HG03378 (cell line): ENCODE measurements around the gene PHYHD1.
"Not testable (repeated sequence)": the region's sequence is repeated elsewhere in the genome, so short reads cannot be mapped to it uniquely, and the experiment has no call there.

ENCODE experiments used
- ATAC-seq: cut with Tn5 transposase; IDR thresholded peaks from one replicate; pipeline ENCODE4 v1.9.1; 2021; ENCODE audit warnings: mild to moderate bottlenecking, moderate library complexity; ENCODE audit not compliant: unreplicated experiment

The PHYHD1 gene

GRCh38 chr9:128947527-128948301 is 26.9 kb downstream of the PHYHD1 start, which contains the start of the genes DOLK and NUP188:
Gene DOLK (minus strand): TSS chr9:128947603. CDS start chr9:128947303, 300 bp downstream.
Gene NUP188 (plus strand): TSS chr9:128947699. CDS start chr9:128947720, 21 bp downstream.
- peak; percentile 61 for ATAC-seq

- ATAC-seq: not testable (repeated sequence)
Measured at GRCh38 chr9:128961403-128961802, 40.6 kb downstream of the PHYHD1 start.

- ATAC-seq: no peak
Measured at GRCh38 chr9:128969491-128969890, 48.7 kb downstream of the PHYHD1 start.

GRCh38 chr9:128972956-128973355 is 52.2 kb downstream of the PHYHD1 start:
- ATAC-seq: no peak

- ATAC-seq: no peak
Measured at GRCh38 chr9:128979111-128979510, 58.3 kb downstream of the PHYHD1 start.

- ATAC-seq: no peak
Measured at GRCh38 chr9:128983536-128983935, 62.8 kb downstream of the PHYHD1 start.

GRCh38 chr9:128986671-128987070 is 65.9 kb downstream of the PHYHD1 start:
- no peak for ATAC-seq

- ATAC-seq: no peak
Measured at GRCh38 chr9:128987805-128988204, 67.0 kb downstream of the PHYHD1 start.
